GM21423 (cell line): Measurements from ENCODE around the gene WDPCP.
"Not testable (repeated sequence)": the region's sequence is repeated elsewhere in the genome, so short reads cannot be mapped to it uniquely, and the experiment has no call there.

Experiments
- ATAC-seq: cut with Tn5 transposase; IDR thresholded peaks from one replicate; pipeline ENCODE4 v1.9.1; 2021; ENCODE audit warnings: mild to moderate bottlenecking, moderate library complexity; ENCODE audit not compliant: unreplicated experiment

Gene WDPCP

GRCh38 chr2:63588385-63589147 is at the start of gene WDPCP, which contains the start of gene MDH1:
WDPCP (minus strand) TSS chr2:63588477; CDS start chr2:63588271, 206 bp downstream.
MDH1 (plus strand) TSS chr2:63588963; CDS start chr2:63589044, 81 bp downstream.
- ATAC-seq, result peak; percentile 83

GRCh38 chr2:63632382-63632781 is 44.1 kb upstream of the WDPCP start:
- ATAC-seq, result no peak

- no peak for ATAC-seq
These were observed 43.2 kb upstream of the WDPCP start for GRCh38 chr2:63631501-63631900.

- no peak for ATAC-seq
These were observed 40.2 kb upstream of the WDPCP start for GRCh38 chr2:63628403-63628942.

- no peak for ATAC-seq
These were observed 39.6 kb upstream of the WDPCP start for GRCh38 chr2:63627866-63628265.

GRCh38 chr2:63623763-63624162 is 35.5 kb upstream of the WDPCP start:
- ATAC-seq, result not testable (repeated sequence)

GRCh38 chr2:63622751-63623150 is 34.5 kb upstream of the WDPCP start:
- no peak for ATAC-seq

- ATAC-seq, result no peak
These were observed 31.1 kb upstream of the WDPCP start for GRCh38 chr2:63619328-63619727.

GRCh38 chr2:63617366-63617765 is 29.1 kb upstream of the WDPCP start:
- no peak for ATAC-seq

GRCh38 chr2:63614983-63615945 is 27.0 kb upstream of the WDPCP start:
- ATAC-seq, result no peak

- no peak for ATAC-seq
These were observed 26.2 kb upstream of the WDPCP start for GRCh38 chr2:63614448-63614968.

- no peak for ATAC-seq
These were observed 25.2 kb upstream of the WDPCP start for GRCh38 chr2:63613391-63613901.

- no peak for ATAC-seq
These were observed 22.2 kb upstream of the WDPCP start for GRCh38 chr2:63610525-63610924.

- ATAC-seq, result not testable (repeated sequence)
These were observed 20.6 kb upstream of the WDPCP start for GRCh38 chr2:63608865-63609264.

GRCh38 chr2:63604666-63605065 is 16.4 kb upstream of the WDPCP start:
- ATAC-seq, result no peak

- ATAC-seq, result no peak
These were observed 12.7 kb upstream of the WDPCP start for GRCh38 chr2:63600881-63601460.

GRCh38 chr2:63598981-63599380 is 10.7 kb upstream of the WDPCP start:
- ATAC-seq, result no peak

- ATAC-seq, result no peak
These were observed 8.2 kb upstream of the WDPCP start for GRCh38 chr2:63596401-63596883.

- ATAC-seq, result no peak
These were observed 6.4 kb upstream of the WDPCP start for GRCh38 chr2:63594660-63595059.

GRCh38 chr2:63591566-63592175 is 3.4 kb upstream of the WDPCP start:
- ATAC-seq, result no peak
